HepG2 (cell line): ENCODE measurements around the gene CAPN2. TPM values are rescaled to one million over a fixed set of nuclear protein-coding genes. Genes with fewer than 3 reads are reported as not detected.

Experiments
- polyA plus RNA-seq, 8 experiments: library from polyadenylated mRNA; depleted of rRNA in 3 of 8; stranded (reverse) in 7 of 8; unstranded in 1 of 8; fragments of >200 nt; fragmentation: Illumina TruSeq in 4 of 8; extraction: Trizol in 4 of 8; gene quantifications; 2 replicates each; pipeline versions ENCODE4 v1.2.1 to v1.2.3, GENCODE V29; 2011 to 2016; ENCODE audit warnings: low read depth in 4 of 8, missing spikeins in 1 of 8, mixed read lengths in 1 of 8; ENCODE audit not compliant: insufficient read depth in 1 of 8
- total RNA-seq, 5 experiments: library from RNA; depleted of rRNA; stranded (reverse); fragments of >200 nt; fragmentation: Illumina TruSeq; extraction: Trizol; gene quantifications; 2 replicates each; pipeline ENCODE4 v1.2.3, GENCODE V29; 2016; ENCODE audit warnings: low read depth in 1 of 5
- TF ChIP-seq, protein P1 (sequence below), 2 experiments: fragments of 450-650 bp in 1 of 2; sonication (generic) in 1 of 2; formaldehyde crosslinking in 1 of 2; IDR thresholded peaks; 2 replicates each; pipeline versions ENCODE4 v1.6.1 to v1.8.0; 2016 to 2022; ENCODE audit warnings: antibody characterized with exemption in 1 of 2, mild to moderate bottlenecking in 1 of 2, missing genetic modification reagents in 1 of 2
- TF ChIP-seq, protein P2 (sequence below): IDR thresholded peaks from 2 replicates; pipeline ENCODE4 v1.6.1; 2016; ENCODE audit warnings: mild to moderate bottlenecking, missing biosample characterization, missing genetic modification reagents

CAPN2 gene
- total and polyA plus RNA-seq, 2 of the 13 experiments (the other 11 are each of a cell fraction or from before 2014, with no cell fraction given), result 6.2 to 7.4 TPM

DNA sequence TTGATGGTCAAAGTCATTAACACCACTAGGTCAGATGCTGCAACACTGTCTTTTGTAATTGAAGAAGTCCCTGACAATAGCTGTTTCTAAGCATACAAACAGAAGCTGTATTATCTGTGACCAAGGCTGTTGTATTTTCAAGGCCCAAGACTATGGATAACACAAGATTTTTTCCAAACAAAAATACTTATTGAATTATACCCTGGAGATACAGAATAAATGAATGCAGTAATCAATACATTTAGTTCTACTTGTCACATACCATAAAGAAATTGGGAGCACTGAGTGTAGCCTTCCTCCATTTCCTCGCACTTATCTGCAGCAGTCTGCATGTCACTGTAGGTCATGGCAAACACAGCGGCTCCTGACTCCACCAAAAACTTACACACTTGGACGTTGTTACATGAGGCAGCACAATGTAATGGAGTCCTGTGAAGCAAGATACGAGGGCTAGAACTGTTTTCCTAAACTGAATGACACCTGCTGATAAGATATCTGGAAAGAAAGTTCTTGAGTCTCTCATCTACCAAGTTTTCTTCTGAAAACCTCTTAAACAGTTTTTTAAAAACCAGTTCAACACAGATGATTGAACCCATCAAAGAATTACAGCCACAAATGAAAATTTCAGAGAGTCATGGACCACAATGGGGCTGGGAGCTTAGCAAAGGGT, 76.5 kb downstream of the CAPN2 start (continued):
- TF ChIP-seq, protein P1, sequence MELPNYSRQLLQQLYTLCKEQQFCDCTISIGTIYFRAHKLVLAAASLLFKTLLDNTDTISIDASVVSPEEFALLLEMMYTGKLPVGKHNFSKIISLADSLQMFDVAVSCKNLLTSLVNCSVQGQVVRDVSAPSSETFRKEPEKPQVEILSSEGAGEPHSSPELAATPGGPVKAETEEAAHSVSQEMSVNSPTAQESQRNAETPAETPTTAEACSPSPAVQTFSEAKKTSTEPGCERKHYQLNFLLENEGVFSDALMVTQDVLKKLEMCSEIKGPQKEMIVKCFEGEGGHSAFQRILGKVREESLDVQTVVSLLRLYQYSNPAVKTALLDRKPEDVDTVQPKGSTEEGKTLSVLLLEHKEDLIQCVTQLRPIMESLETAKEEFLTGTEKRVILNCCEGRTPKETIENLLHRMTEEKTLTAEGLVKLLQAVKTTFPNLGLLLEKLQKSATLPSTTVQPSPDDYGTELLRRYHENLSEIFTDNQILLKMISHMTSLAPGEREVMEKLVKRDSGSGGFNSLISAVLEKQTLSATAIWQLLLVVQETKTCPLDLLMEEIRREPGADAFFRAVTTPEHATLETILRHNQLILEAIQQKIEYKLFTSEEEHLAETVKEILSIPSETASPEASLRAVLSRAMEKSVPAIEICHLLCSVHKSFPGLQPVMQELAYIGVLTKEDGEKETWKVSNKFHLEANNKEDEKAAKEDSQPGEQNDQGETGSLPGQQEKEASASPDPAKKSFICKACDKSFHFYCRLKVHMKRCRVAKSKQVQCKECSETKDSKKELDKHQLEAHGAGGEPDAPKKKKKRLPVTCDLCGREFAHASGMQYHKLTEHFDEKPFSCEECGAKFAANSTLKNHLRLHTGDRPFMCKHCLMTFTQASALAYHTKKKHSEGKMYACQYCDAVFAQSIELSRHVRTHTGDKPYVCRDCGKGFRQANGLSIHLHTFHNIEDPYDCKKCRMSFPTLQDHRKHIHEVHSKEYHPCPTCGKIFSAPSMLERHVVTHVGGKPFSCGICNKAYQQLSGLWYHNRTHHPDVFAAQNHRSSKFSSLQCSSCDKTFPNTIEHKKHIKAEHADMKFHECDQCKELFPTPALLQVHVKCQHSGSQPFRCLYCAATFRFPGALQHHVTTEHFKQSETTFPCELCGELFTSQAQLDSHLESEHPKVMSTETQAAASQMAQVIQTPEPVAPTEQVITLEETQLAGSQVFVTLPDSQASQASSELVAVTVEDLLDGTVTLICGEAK (IDR thresholded peaks at IDR 0.05), result no peak
- TF ChIP-seq, protein P1 (CRISPR knock-in tag; IDR thresholded peaks at IDR 0.05), result no peak
- TF ChIP-seq, protein P2, sequence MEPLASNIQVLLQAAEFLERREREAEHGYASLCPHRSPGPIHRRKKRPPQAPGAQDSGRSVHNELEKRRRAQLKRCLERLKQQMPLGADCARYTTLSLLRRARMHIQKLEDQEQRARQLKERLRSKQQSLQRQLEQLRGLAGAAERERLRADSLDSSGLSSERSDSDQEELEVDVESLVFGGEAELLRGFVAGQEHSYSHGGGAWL (CRISPR knock-in tag), result no peak
